T-helper 1 cell (primary cell): Measurements from ENCODE around the gene ANO4.

Experiments
- DNase-seq, 5 donors: peaks; one replicate each; pipeline ENCODE4 v3.0.0-alpha.2; 2012 to 2020

Gene ANO4

DNA sequence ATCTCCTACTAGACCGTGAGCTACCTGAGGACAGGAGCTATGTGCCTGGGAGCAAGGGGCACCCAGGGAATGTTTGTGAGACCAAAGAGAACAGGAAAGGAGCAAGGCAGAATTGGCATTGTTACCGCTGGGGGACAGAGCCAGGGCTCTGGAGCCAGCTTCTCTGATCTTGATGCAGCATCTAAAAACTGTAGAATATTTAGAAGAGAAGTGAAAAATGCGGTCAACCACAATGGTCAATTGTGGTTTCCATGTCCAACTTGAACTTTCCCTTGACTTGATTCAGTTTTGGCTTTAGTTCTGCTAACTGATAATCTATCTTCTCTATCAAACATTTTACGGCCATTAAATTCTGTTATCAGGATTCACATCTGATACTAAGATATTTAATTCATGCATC lies 201.2 kb downstream of the ANO4 start:
- DNase-seq: no peak

DNA sequence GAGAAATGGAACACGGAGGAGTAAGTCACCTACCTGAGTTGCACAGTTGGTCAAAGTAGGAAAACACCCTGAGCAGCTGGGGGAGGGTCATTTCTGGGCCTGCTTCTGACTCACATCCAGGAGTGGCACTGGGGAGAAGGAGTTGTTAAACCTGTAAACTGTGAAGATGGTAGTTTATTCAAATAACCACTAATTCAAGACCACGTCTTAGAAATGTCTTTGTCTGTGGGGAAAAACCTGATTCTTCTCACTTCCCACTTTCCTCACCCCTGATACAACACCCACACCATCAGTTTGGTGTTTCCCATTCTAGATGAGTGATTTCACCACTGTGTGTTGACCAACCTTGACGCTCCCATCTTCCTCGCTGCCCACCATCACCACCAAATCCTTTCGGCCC lies 207.1 kb downstream of the ANO4 start:
- DNase-seq: no peak

DNA sequence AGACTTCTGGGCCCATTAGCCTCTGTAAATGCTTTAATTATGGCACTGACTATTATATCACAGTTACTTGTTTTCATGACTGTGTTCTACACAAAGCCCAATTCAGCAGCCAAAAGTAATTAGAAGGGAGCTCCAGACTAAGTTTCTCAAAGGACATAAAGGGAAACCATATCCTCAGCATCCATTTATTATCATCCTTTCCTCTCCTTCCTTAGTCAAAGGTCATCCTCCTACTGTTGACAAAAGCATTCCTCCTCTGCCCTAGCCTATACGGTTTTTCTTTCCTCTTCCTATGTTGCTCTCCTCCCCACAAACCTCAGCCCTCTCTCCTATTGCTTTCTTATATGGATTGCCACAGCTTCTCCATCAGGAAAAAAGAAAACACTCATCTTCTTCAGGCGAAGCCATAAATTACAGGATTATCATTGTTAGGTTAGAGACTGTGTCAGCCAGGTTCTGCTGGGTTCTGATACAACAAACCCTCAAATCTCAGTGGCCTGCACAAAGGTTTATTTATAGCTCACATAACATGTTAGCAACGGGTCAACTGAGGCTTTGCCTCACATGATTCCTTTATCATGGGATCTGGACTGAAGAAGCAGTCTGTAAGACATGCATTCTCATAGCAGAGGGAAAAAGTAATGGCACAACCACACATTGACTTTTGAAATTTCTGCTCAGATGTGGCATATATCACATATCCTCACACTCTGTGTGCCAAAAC lies 208.3 kb downstream of the ANO4 start:
- DNase-seq: no peak

DNA sequence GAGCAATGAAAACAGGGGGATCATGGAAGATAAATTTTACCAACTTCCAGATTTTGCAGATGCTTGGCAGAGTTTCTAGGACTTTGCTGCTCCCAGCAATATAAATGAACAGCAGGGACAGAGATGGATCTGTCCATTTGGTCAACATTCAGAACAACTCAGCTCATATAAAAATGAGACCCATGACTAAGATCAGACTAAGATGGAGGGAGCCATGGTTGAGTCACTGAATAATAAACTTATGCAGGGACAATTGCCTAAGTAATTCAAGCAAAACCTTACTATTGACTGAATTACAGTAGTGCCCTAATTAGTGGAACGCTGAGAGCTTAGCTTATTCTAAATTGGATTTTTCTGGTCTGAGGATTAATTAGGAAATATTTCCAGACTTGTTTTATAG lies 210.3 kb downstream of the ANO4 start:
- DNase-seq: no peak

DNA sequence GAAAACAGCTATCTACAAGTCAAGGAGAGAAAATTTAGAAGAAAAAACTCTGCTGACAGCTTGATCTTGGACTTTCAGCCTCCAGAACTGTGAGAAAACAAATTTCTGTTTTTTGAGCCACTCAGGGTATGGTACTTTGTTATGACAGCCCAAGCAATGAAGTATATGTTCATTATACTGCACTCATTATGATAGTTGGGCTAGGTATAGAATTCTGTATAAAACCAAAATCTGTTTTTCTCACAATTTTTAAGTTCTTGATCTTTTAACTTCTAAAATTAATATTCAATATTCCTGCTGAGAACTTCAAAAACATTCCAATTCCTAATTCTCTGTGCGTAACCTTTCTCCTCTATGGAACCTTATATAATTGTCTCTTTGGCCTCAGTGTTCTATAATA lies 214.7 kb downstream of the ANO4 start:
- DNase-seq: no peak

DNA sequence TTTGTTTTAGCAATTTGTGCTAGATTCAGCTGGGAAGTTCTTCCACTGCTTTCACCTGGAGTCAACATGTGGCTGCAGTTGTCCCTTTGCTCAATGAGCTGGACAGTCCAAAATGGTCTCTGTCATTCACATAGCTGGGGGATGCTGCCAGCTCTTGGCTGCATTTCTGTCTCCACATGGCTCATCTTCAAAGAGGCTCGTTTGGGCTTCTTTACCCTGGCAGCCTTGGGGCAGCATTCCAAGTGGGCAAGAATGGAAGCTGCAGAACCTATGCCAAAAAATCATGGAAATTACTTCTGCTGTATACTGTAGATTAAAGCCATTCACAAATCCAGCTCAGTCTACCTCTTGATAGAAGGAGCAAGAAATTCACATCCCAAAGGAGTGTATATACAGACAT lies 216.3 kb downstream of the ANO4 start:
- no peak for DNase-seq

DNA sequence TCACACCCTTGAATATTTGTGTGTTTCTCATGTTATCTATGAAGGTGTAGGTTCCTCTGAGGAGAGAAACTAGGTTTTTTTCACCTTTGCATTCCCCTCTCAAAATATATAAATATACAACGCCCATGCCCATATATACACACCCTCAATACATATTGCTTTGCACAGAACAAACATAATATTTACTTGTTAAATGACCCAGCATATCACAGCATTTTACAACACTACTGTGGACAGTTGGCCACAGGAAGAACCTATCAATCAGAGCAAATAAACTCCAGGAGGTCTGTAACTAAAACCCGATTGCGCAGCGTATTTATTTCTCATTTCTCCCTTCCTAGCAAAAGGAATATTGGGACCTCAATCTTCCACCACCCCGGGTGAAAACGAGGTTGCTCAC lies 219.4 kb downstream of the ANO4 start:
- no peak for DNase-seq

DNA sequence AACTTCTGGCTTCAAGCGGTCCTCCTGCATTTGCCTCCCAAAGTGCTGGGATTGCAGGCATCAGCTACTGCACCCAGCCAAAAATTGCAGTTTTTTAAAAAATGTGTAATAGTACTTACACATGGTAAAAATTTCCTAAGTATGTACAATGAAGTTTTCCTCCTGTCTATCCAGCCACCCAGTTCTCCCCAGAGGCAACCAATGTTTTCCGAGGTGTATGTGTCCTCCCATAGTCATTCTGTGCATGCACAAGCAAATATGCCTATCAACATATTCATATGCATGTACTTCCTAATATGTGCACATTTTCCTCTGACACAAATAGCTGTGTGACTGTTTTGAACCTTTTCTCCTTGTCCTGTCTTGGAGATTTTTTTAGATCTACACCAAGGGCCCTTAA lies 220.5 kb downstream of the ANO4 start:
- no peak for DNase-seq

DNA sequence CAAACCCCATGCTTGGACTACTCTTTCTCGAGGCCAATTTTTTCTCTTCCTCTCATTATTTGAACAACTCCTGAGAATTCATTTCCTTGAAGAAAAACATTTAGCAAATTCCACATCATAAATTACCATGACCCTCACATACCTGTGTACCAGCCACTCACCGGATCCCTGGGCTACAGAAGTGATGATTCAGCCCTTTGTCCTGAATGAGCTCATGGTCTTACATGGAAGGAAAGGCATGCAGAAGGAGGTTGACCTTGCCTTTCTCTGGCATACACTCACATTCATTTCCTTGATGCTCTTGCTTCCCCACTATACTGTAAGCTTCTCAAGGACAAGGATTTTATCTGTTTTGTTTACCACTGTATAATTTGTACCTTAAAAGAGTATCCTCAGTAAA lies 224.0 kb downstream of the ANO4 start:
- no peak for DNase-seq

DNA sequence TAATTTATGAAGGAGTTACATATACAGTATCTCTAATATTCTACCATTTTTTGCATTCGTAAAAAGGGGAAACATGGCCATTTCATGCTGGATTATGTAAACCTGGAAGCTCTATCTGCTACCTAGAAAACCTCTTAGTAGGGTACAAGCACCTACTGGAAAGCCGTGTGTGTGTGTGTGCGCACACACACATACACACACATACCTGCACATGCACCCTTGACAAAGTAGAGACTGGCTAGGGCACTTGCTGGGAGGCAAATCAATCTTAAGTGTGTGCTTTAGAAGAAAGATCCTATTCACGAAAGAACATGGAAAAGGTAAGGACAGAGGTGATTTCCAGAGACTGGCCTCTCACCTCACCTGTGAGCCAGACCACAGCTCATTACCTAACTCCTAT lies 224.6 kb downstream of the ANO4 start:
- no peak for DNase-seq

DNA sequence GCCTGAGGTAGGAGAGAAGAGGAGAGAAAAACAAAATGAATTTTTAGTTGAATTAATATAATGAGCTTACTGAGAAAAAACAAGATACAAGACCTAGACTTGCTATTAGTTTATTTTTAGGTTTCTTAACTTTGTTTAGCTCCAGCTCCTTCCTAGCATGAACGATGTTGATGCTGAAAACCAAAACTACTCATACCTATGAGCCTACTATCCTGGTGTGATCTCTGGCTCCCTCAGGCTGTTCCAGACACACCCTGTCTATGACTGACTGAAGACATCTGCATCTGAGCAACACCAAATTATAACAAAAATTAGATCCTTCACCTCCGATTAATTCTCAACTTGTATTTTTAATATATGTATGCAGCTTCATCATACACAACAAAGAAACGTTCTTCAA lies 225.1 kb downstream of the ANO4 start:
- DNase-seq: no peak

DNA sequence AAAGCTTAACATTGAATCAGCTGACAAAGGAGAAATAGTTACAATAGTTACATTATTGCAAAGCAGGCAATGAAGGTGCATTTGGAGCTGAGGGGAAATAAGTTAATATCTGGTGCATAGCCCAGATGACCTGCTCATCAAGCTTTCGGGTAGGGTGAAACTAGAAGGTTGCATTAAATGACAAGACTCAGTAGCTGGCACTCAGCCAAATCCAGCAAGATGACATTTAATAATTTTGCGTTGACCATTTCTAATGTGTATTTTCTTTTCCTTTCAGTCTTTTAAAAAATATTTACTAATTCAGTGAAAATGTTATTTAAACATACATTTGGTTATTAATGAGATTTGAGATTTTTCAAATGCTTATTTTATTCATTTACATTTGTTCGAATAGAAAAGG lies 226.9 kb downstream of the ANO4 start:
- DNase-seq: no peak

DNA sequence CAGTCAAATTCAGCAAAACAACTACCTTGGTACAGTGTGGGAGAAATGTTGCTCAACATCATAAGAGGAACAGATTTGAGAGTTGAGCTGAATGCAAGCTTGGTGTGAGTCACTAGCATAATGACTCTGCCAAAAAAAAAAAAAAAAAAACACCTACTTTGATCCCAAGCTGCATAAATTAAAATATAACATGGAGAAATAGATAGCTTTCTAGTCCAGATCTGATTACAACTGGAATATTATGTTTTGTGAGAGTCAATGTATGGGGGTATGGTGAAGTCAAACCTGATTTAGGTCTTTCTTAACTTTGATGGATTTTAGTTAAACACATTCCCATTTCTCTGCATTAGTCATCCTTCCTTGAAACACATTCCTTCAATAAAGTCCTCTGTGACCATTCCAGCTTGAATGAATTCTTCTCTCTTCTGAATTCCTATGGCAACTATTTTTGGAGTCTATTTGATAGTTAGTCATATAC lies 227.4 kb downstream of the ANO4 start:
- DNase-seq: no peak

DNA sequence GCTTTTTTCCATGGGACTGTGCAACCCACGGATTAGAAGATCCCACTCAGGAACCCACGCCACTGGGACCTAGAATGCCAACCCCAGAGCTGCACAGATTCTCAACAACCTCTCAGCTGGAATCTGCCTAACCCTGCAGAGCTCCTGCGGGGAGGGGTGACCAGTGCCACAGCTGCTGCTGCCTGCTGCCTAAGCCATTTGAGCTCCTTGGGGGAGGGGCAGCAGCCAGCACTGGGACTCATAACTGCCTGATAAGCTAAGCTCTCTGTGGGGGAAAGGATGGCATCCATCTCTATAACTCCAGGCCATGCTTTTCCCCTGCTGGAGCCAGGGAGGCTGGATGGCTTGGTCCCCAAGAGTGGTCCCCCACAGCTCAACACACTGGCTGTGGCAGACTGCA lies 232.6 kb downstream of the ANO4 start:
- DNase-seq: no peak

DNA sequence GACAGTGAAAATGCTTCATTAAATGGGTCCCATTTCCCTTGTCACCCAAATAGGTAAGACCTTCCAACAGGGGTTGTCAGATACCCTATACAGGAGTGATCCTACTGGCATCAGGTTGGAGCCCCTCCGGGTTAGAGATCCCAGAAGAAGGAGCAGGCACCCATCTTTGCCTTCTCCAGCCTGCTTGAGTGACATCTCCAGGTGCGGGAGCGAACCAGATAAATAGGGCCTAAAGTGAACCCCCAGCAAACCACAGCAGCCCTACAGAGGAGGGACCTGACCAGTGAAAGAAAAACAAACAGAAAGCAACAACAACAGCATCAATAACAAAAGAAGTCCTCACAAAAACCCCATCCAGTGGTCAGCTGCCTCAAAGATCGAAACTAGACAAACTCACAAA lies 233.2 kb downstream of the ANO4 start:
- no peak for DNase-seq

DNA sequence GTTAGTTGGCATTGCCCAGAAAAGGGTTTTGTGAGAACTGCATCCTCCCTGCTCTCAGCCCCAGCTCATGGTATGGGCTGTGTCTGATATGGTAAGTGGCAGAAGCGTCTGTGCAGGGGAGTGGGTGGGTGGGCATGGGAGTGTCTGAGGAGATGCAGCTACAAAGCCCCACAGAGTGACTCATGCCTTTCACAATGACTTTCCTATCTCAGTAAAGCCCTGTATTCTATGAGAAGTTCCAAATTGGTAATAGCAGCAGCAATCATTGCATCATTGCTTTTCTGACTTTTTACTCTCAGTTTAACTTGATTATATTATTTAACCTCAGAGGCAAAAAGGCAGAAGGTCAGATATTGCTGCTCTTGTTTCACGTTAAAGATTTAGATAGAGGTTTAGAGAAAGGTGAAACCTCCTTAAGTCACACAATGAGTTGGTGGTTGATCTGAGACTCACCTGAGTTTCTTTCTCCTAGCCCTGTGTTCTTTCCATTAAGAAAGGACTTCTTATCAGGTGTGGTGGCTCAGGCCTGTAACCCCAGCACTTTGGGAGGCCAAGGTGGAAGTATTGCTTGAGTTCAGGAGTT lies 243.8 kb downstream of the ANO4 start:
- DNase-seq: peak in 1 of 5 donors; percentile 54

DNA sequence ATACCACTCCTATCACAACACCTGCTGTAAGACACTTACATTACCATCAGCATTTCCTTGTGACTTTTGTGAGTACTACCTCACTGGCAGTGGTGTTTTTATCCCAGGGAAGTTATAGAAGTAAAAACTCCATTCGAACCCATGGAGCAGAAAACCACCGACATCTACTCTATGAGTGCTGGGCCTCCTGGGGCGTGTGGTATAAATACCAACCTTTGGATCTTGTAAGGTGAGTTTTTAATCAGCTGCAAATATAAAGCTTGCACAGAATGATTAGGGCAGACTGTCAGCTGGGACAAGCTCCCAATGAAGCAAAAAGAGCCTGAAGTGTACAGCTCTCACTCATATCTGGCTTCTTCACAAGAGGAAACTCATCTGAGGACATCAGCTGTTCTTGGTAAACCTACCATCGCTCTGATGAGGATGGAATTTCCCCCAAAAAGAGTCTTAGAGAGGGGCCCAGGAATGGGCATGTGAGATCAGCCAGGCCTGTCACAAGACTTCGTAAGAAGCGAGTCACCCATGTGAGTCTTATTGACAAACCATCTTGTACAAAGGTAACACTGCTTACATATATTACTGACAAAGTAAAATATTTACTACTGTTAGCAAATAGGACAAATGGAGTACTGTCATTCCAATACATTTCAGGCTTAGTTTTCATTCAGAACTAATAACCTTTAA lies 245.4 kb downstream of the ANO4 start:
- DNase-seq: no peak

DNA sequence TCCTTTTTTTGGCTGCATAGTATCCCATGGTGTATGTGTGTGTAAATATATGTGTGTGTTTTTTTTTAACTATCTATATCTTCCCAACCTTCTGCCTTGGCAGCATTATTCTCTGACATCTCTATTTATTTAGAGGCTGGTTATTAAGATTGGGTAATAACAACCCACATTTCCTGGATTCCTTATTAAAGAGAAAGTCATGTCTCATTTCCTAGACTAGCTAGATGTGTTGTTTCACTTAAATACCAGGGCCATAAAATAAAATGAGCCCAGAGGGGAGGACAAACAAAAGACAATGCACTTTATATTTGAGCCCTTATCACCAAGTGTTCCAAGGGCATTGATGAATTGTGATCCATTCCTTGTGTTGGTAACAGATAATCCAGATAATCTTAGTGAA lies 246.4 kb downstream of the ANO4 start:
- no peak for DNase-seq

DNA sequence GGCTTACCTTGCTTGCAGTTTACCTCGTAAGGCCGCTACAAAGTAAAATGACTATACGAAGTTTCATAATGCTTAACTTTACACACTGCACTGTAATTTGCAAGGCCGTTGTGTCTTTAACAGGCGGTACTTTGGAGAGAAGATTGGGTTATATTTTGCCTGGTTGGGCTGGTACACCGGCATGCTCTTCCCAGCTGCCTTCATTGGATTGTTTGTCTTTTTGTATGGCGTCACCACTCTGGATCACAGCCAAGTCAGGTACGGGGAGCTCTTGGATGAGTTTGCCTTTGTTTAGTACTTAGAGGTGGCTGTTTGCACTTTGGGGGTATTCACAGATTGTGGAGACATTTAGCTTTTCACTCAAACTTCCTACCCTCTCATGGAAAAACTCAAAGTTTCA lies 247.6 kb downstream of the ANO4 start:
- DNase-seq: no peak

DNA sequence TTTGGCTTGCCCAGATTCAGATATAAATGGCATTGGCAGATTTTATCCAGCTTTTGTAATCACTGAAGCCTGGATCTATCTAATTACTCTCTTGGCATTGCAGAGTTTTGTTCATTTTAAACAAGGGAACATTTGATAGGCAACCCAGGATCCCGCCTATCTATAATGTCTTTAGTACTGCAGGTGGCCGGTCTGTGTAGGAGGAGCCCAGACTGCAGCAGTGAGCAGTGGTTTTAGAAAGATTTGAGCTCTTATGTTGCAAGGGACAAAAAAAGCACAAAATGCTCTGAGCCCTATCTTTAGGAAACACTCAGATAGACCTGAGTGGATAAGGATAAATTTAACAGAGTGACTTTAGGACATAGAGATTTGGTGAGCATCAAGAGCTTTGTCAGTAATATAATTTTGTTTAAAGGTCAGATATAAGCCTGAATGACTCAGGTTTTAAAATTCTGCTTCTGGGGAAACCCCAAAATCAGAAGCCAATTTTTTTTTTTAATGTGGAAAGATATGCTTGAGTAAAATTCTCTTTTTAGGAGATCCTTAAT lies 250.0 kb downstream of the ANO4 start:
- DNase-seq: no peak

DNA sequence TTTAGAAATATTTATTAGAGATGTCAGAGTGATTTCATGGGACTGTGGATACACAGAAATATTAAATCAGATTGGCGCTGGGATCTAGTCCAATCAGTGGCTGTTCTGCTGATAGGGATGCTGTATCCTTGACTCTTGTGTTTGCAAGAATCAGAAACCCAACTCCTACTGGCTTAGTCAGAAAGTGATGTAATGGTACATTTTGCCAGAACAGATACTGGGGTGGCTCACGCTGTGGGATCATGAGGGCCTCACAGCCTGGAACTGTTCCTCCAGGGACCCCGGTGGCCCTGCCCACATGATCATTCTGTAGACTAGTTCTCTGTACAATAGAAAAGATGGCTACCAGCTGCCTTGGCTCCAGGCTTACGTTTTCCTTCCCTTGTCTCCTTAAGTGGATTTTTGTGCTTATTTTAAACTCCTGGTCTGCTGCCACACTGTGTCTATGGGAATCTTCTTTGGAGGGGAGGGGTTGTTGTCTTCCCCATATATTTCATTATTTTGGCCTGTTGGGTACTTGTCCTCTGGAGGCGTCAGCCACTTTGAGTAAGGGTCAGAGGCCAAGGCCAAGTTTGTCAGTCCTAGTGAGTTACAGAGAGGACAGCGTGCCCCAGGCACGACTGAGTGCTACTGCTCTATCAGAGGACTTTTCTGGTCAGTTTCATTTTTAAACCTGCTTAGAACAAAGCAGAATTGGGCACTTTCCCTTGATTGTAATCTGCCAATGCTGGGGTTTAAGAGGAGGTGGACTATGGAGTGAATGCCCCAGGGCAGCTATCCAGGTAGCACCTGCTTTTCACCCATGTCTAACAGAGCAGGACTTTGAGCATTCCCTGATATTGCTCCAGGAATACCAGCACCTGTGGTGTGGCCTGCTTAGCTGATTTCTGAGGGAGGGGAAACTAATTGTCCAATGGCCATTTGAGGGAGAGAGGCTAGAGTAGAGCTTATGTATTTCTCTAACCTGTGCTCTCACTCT lies 251.2 kb downstream of the ANO4 start:
- no peak for DNase-seq

DNA sequence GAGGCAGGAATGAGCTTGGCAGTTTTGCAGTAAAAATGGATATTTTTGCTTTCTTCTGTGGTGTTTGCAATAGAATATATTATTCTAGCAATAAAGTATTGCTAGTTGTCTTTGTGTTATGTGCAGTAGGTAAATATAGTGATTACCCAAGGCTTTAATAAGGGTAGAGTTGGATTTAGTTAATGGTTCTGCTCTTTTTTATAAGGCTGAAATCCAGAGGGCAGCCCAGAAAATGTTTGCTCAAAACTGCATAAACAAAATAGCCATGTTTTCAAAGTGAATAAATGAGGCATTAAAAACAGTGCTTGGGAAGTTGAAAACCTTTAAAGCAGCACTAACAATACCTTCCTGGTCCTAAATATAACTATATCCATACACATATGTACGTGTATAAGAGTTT lies 253.1 kb downstream of the ANO4 start:
- DNase-seq: no peak

DNA sequence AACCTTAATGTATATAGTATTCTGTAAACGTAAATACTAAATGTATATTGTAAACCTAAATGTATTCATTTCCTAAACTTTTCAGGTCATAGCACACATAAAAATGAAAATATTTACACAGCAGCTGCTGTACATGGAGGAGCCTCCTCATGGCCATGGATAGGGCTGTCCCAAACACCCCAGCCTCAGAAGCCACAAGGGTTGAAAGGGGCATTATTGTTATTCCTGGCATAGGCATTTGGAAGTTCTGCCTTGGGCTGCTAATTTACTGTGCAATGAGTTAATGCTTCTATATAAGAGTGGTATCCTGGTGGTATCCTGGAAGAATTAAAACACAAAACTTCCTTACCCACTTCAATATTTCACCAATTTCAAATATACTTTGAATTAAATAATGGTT lies 256.1 kb downstream of the ANO4 start:
- DNase-seq: no peak
